ENCODE data around the gene PAX6.

- TF ChIP-seq CTCF (optimal IDR thresholded peaks at IDR 0.05 in 1 of 3, IDR thresholded peaks at IDR 0.05 in 1 of 3, conservative IDR thresholded peaks at IDR 0.05 in 1 of 3; ENCODE audit: extremely low read depth in 1 of 3, insufficient read depth in 2 of 3, low read length in 3 of 3) = no peak
- no peak for TF ChIP-seq EZH2 (IDR thresholded peaks at IDR 0.05; ENCODE audit: low read length)
Observed at GRCh38 chr11:31822927-31823643, 12.0 kb upstream of the PAX6 start.

Data from keratinocyte (primary cell).